Raji (cell line): ENCODE results near the gene SLC38A11.

ENCODE experiments used
- POLR2A ChIP-seq: IDR thresholded peaks from 2 replicates; pipeline ENCODE4 v1.6.1; 2011; ENCODE audit warnings: low read depth, low read length, control low read depth; ENCODE audit not compliant: insufficient read depth

Gene SLC38A11

DNA sequence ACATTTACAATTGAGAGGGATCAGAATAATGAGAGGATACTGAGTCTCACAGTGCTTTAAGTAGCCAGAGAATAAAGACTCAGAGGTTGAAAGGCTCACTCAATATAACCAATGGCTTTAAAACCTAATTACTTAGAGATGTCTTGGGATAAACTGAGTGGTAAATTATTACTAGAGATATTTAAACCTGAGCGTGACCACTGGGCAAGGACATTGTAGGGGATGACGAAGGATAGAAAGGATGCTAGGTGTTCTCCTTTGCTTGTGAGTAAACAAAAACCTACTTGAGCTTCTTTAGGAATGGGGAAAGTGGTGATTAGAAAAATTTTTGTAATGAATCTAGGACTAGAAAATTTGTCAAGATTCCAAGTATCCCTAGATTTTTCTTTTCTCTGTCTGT is 12.0 kb upstream of the SLC38A11 start:
- TF ChIP-seq POLR2A: no peak

DNA sequence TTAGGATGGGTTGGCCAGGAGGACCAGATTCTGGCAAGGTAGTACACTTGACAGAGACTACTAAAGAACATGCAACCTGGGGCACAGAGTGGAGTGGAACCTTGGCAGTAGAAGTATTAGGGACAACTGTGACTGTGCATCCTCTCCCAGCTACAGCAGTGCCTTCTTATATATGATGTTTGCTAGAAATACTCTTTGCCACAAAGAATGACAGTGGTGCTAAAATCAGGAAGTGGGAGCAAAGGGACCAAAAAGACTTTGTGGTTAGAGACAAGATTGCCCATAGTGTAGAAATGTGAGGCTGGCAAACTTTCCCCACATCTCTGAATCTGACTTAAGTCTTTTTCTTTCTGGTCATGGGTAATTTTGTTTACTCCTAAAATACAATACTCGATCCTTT is 9.4 kb upstream of the SLC38A11 start:
- no peak for TF ChIP-seq POLR2A

DNA sequence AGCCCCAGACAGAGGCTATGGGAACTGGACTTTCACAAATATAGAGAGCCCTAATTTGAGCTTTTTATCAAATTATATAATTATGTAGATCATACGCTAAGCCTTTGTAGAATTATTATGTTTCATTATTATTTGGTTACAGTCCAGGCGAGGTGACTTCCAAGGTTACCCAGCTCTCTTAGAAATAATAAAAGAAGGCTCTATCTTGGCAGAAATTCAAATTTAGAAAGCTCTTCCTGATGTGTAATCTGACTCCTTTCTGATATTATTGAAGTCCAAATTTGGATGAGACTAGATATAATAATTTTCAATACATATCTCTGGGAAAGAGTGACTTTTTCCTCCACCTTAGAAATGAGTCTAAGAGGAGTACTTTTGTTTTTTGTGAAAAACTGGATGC is 4.8 kb upstream of the SLC38A11 start:
- TF ChIP-seq POLR2A: no peak

DNA sequence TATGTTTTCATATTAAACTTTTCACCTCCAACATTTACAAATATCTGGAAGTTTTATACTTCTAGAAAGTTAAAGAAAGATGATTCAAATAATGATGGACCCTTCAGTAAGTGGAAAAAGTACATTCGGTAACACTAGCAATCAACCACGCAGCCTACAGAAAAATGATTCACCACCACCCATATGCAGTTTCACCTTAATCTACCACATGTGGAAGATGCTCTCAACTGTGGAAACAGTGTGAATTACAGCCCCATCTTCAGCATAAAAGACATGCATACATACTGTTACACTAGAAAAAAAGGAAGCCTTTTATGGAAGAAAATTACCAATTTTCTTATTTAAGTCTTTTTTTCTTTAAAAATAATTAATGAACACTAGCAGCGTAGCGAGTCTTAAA is 1.1 kb downstream of the SLC38A11 start:
- TF ChIP-seq POLR2A: no peak

DNA sequence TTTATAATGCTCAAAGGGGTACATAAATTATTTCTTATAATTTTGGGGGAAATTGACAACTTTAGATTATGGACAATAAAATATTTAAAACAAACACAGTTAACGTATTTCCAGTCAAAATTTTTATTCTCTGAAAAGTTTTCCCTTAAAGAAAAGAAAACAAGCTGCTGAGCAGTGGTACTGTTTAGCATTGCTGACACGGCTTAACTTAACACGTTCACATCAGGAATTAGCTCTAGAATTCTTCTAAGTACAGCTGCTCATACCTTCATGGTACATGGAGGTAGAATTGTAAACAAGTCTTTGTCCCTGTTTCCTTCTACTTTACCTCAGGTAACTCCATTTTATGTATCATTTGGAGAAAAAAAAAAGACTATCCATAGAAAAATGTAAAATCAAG is 2.0 kb downstream of the SLC38A11 start:
- no peak for TF ChIP-seq POLR2A

DNA sequence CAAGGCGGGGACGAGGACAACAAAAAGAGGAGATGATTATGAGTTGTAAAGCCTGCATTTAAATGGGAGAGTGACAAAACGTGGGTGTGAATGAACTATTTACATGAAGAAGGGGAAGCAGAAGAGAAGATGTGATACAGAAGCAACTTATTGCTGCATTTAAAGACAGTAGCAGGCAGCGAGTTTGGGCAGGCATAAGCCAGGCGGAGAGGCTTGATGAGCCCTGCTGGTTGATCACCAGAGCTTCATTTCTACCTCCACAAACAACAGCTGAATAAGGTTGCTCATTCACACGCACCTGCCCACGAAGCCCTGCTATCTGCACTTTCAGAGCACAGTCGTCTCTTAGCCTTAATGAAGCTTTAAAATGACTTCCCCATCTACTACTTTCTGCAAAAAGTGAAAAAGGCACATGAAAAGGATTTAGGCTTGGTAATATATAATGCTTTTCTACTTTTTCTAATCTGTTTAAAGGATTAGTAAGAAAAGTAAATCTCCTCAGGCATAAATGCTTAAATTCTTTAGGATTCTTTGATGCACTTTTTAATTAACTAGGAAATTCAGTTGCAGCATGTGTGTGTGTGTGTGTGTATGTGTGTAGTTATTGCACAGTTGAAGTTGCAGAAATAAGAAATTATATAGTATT is 3.1 kb downstream of the SLC38A11 start:
- no peak for TF ChIP-seq POLR2A

DNA sequence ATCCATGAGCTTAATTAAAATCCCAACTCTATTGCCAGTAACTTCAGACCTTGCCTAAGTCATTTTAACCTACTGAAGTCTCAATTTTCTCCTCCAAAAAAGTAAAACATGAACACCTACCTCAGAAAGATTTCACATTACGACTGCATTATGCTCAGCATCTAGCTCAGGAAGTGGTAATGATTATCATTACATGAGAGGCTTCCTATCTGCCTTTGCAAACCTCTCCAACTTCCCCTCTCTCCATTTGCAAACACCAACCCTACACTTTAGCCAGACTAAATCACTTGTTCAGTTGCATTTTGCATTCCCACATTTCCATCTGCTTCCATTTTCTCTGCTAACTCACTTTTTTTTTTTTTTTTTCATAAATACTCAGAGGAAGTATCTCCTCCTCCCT is 6.8 kb downstream of the SLC38A11 start:
- TF ChIP-seq POLR2A: no peak

DNA sequence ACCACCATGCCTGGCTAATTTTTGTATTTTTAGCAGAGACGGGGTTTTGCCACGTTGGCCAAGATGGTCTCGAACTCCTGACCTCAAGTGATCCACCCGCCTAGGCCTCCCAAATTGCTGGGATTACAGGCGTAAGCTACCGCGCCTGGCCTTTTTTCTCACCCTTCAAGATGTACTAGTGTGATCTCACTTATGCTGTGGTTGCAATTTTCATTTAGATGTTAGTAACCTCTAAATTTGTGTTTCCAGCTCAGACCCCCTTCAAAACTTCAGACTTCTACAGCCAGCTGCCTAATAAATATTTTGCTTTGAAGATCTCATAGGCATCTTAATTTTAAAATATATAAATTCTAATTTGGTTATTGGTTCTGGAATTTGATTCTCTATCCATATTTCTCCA is 8.0 kb downstream of the SLC38A11 start:
- no peak for TF ChIP-seq POLR2A

DNA sequence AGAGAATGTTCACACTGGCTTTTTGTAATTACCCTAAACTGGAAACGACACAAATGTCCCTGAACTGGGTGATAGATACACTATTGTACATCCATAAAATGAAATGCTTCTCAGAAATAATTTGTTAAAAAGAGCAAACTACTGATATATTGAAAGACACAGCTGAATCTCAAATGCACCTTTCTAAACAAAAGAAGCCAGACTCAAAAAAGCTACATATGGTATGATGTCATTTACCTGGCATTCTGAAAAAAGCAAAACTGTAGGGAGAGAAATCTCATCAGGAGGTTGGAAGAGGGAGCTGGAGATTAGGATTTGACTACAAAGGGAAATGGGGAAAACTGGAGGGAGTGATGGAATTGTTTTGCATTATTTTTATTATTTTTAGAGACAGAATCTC is 12.0 kb downstream of the SLC38A11 start:
- no peak for TF ChIP-seq POLR2A

DNA sequence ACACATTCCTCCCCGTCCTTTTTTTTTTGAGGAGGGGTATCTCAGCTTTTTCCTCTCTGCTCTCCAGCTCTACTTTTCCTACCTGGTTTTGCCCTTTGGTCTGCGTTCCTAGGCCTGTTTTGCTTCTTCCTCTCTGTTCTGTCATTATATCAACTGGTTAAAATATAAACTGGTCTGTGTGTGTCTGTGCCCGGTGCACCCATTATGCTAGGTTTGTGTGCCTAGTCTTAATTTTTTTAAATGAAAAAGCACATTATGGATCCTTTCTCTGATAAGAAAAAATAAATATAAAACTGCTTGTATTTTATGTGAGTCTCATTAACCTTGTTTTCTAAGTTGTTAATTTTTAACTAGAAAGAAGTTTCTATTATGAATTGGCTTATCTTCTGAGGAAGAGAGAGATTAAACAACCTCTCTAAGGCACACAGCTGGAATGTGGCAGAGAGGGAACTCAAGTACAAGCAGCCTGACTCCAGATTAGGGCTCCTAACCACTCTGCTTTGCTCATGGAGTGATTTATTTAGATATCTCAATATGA is 17.4 kb downstream of the SLC38A11 start:
- no peak for TF ChIP-seq POLR2A

DNA sequence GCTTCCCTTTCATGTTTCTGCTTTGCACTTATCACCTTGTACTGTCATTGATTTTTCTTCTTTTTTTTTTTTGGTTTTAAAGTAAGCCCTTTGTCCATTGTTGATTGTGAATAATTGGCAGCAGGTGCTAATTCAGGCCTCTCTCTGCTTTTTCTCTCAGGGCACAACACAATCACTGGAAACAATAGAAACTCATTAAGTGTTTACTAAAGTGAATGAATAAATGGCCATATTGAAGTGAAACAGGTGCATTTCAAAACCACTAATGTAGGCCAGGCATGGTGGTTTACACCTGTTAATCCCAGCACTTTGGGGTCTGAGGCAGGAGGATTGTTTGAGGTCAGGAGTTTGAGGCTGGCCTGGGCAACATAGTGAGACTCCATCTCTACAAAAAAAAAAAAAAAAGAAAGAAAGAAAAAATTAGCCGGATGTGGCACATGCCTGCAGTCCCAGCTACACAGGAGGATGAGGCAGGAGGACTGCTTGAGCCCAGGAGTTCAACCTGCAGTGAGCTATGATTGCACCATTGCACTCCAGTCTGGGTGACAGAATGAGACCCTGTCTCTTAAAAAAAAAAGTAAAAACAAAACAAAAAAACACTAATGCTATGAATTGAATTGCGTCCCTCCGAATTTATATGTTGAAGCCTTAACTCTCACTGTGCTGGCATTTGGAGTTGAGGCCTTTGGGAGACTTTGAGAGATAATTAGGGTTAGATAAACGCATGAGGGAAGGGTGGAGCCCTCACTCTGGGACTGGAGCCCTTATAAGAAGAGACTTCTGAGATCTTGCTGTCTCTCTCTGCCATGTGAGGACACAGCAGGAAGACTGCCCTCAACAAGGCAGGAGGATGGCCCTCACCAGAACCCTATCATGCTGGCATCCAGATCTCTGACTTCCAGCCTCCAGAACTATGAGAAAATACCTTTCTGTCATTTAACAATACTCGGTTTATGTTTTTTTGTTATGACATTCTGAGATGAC is 19.9 kb downstream of the SLC38A11 start:
- TF ChIP-seq POLR2A: no peak

DNA sequence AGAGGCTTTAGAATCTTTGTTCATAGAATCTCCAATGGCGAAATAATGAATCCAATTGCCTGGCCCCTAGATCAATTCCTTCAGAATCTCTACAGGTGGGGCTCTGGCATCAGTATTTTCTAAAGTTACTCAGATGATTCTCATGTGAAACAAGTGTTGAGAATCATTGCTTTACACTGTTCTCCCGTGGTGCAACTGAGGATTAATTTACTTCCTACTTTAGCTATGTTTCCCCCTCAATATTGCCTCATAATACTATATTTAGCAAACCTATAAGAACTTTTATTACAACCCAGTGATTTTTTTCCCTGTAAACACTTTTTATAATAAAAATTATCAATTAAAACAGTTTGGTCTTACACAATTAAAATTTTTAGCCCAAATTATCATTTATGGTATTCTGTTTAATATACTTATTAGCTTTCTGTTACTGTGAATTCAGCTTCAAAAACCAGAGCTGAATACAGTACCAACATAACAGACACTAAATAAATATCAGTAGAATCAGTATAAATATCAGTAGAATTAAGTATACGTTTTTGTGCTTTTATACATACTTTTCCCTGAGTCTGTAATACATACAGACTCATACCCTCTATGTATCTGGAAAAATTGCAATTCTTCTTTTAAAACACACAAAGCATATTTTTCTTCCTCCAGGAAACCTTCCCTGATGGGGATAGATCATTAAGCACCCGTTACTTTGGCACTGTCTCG is 20.8 kb downstream of the SLC38A11 start:
- no peak for TF ChIP-seq POLR2A

DNA sequence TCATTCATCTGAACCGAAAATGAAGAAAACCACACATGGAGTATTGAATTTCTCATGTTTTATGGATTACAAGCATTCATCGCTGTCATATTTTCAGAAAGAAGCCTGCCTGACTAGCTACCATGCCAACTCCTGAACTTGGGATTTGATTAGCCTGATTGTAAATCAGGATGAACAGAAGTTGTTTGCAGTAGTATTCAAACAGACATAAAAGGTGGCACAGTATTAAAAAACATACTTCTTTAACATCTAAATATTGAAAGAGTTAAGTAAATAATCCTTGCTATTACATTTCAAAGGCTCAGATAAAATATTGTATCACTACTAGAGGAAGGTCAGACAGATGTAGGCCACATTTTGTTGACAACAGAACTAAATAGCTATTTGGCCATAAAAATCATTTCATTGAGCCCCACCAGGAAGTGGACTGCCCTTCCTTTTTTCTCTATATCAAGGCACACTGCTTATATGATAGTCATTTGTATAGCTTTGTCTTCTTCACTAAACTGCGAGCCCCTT is 21.6 kb downstream of the SLC38A11 start:
- no peak for TF ChIP-seq POLR2A

DNA sequence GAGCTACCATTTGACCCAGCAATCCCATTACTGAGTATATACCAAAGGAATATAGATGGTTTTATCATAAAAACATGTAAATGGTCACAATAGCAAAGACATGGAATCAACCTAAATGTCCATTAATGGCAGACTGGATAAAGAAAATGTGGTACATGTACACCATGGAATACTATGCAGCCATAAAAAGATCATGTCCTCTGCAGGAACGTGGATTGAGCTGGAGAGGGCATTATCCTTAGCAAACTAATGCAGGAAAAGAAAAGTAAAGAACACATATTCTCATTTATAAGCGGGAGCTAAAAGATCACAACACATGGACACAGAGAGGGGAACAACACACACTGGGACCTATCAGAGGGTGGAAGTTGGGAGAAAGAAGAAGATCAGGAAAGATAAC is 22.9 kb downstream of the SLC38A11 start:
- no peak for TF ChIP-seq POLR2A

DNA sequence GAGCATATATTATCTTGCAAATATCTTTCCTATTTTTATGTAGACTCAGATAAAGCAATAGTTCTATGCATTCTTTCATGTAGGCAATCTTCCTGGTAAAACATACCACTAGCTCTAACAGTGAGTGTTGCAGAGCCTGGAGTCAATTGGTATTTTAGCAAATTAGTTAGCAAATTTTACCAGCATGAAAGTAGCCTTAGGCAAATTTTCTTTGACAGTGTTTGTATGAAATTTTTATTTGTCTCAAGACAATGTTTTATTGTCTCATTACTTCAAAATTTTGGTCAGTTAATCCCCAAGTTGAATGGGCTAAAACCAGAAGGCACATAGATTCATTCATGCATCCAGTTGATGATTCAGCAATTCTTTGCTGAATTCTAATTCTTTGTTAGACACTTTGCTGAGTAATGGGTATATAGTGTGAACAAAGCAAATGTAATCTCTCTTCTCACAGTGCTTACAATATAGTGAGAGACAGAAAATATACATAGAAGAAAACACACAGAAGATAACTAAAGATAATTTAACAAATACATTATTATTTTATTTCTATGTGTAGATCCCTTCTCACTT is 27.1 kb downstream of the SLC38A11 start:
- no peak for TF ChIP-seq POLR2A
